Measurements from ENCODE around the gene FBN2. TPM values are rescaled to one million over a fixed set of nuclear protein-coding genes. Genes with fewer than 3 reads are reported as not detected.

Gene FBN2
- total RNA-seq, 1 donor from 2014 or later = 186 TPM

- no peak for DNase-seq (ENCODE audit: extremely low spot score, unreplicated experiment)
- Mint-ChIP-seq H3K27me3 (no peaks in the 10 kb centered on the region), H3K9me3 (no peaks in the 10 kb centered on the region), H3K4me1 (ENCODE audit: unreplicated experiment) (no peaks in the 10 kb centered on the region), H3K4me3 (no peak overlapping the region), H3K36me3 (peaks cover 24% of the 10 kb centered on the region), H3K27ac (no peak overlapping the region)
- TF ChIP-seq CTCF (conservative IDR thresholded peaks at IDR 0.05) = no peak
These were observed 264.3 kb downstream of the FBN2 start for GRCh38 chr5:128273736-128274135.

GRCh38 chr5:128271859-128272464 is 266.1 kb downstream of the FBN2 start:
- no peak for DNase-seq (ENCODE audit: extremely low spot score, unreplicated experiment)
- TF ChIP-seq CTCF (conservative IDR thresholded peaks at IDR 0.05) = no peak
- H3K27ac Mint-ChIP-seq = no peak overlapping the region
- H3K9me3 Mint-ChIP-seq = no peaks in the 10 kb centered on the region
- peaks cover 33% of the 10 kb centered on the region for H3K36me3 Mint-ChIP-seq
- no peaks in the 10 kb centered on the region for H3K27me3 Mint-ChIP-seq
- no peaks in the 10 kb centered on the region for H3K4me1 Mint-ChIP-seq (ENCODE audit: unreplicated experiment)
- no peak overlapping the region for H3K4me3 Mint-ChIP-seq

GRCh38 chr5:128271071-128271470 is 267.0 kb downstream of the FBN2 start:
- H3K36me3 Mint-ChIP-seq = peaks cover 31% of the 10 kb centered on the region
- no peak overlapping the region for H3K27ac Mint-ChIP-seq
- H3K4me1 Mint-ChIP-seq (ENCODE audit: unreplicated experiment) = no peaks in the 10 kb centered on the region
- no peak for DNase-seq (ENCODE audit: extremely low spot score, unreplicated experiment)
- TF ChIP-seq CTCF (conservative IDR thresholded peaks at IDR 0.05) = no peak
- H3K27me3 Mint-ChIP-seq = no peaks in the 10 kb centered on the region
- H3K4me3 Mint-ChIP-seq = no peak overlapping the region
- no peaks in the 10 kb centered on the region for H3K9me3 Mint-ChIP-seq

- no peak for DNase-seq (ENCODE audit: extremely low spot score, unreplicated experiment)
- H3K36me3 Mint-ChIP-seq = peaks cover 46% of the 10 kb centered on the region
- H3K9me3 Mint-ChIP-seq = no peaks in the 10 kb centered on the region
- H3K27ac Mint-ChIP-seq = no peak overlapping the region
- H3K4me3 Mint-ChIP-seq = no peak overlapping the region
- peak; percentile 32 for TF ChIP-seq CTCF (conservative IDR thresholded peaks at IDR 0.05)
- no peaks in the 10 kb centered on the region for H3K27me3 Mint-ChIP-seq
- peaks cover 5% of the 10 kb centered on the region for H3K4me1 Mint-ChIP-seq (ENCODE audit: unreplicated experiment)
These were observed 273.3 kb downstream of the FBN2 start for GRCh38 chr5:128264564-128265360.

GRCh38 chr5:128263357-128263756 is 274.7 kb downstream of the FBN2 start:
- H3K36me3 Mint-ChIP-seq = peaks cover 46% of the 10 kb centered on the region
- DNase-seq (ENCODE audit: extremely low spot score, unreplicated experiment) = no peak

More at GRCh38 chr5:128263357-128263756, 274.7 kb downstream of the FBN2 start:
- H3K4me3 Mint-ChIP-seq = no peak overlapping the region
- no peak for TF ChIP-seq CTCF (conservative IDR thresholded peaks at IDR 0.05)
- no peaks in the 10 kb centered on the region for H3K9me3 Mint-ChIP-seq
- H3K4me1 Mint-ChIP-seq (ENCODE audit: unreplicated experiment) = peaks cover 5% of the 10 kb centered on the region
- H3K27ac Mint-ChIP-seq = no peak overlapping the region
- no peaks in the 10 kb centered on the region for H3K27me3 Mint-ChIP-seq

All from type B pancreatic cell (in vitro differentiated cells).